ENCODE measurements around the gene SASH1.

DNA sequence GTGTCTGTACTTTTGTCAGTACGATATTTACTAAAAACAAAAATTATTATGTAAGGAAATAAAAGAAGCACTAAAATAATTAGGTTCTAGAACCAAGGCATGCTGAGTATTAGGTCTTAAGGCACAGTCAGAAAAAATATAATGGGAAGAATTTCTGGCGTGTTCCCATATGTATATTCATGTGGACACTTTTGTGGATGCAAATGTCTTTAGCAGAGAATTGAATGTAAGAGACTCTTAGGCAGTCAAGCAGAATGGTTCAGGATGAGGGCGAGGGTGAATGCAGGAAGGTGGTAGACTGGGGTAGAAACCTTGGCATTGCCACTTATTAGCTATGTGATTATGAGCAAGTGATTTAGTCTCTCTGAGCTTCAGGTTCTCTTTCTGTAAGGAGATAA is 71.5 kb downstream of the SASH1 start:
- TF ChIP-seq, protein P1, sequence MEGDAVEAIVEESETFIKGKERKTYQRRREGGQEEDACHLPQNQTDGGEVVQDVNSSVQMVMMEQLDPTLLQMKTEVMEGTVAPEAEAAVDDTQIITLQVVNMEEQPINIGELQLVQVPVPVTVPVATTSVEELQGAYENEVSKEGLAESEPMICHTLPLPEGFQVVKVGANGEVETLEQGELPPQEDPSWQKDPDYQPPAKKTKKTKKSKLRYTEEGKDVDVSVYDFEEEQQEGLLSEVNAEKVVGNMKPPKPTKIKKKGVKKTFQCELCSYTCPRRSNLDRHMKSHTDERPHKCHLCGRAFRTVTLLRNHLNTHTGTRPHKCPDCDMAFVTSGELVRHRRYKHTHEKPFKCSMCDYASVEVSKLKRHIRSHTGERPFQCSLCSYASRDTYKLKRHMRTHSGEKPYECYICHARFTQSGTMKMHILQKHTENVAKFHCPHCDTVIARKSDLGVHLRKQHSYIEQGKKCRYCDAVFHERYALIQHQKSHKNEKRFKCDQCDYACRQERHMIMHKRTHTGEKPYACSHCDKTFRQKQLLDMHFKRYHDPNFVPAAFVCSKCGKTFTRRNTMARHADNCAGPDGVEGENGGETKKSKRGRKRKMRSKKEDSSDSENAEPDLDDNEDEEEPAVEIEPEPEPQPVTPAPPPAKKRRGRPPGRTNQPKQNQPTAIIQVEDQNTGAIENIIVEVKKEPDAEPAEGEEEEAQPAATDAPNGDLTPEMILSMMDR (tag by site-specific recombination; IDR thresholded peaks at IDR 0.05) = no peak
- TF ChIP-seq, protein P2, sequence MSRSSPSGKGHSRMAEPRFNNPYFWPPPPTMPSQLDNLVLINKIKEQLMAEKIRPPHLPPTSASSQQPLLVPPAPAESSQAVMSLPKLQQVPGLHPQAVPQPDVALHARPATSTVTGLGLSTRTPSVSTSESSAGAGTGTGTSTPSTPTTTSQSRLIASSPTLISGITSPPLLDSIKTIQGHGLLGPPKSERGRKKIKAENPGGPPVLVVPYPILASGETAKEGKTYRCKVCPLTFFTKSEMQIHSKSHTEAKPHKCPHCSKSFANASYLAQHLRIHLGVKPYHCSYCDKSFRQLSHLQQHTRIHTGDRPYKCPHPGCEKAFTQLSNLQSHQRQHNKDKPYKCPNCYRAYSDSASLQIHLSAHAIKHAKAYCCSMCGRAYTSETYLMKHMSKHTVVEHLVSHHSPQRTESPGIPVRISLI (tag by site-specific recombination; IDR thresholded peaks at IDR 0.05) = no peak
- no peak for TF ChIP-seq ZNF169 (tag by site-specific recombination; IDR thresholded peaks at IDR 0.05)
- TF ChIP-seq ZNF146 (tag by site-specific recombination; IDR thresholded peaks at IDR 0.05) = no peak

Data from HEK293 (cell line).